HCT116 (cell line): ENCODE measurements around the gene MCTP2. TPM values are rescaled to one million over a fixed set of nuclear protein-coding genes. Genes with fewer than 3 reads are reported as not detected.

Experiments used
- ATAC-seq: fragments of 200-7000 bp; cut with Tn5 transposase; 2 replicates; pipeline ENCODE4 v1.9.1; 2020; ENCODE audit warnings: mild to moderate bottlenecking, moderate library complexity
- BruUV-seq: library from RNA; stranded (reverse); fragments of 400-500 nt; replicated peaks from 2 replicates; lab custom pipeline; 2021; lab: Mats Ljungman, UMichigan
- CTCF ChIA-PET: fragments of 300-600 bp; sonication (Branson Sonifier 250); formaldehyde crosslinking; loops from one replicate; lab custom pipeline; 2021; ENCODE audit warnings: antibody characterized with exemption; lab: Charles Lee
- POLR2A ChIA-PET: fragments of 300-600, 350-600 bp; sonication (Branson Sonifier 250); formaldehyde crosslinking; loops from one replicate; lab custom pipeline; 2021; ENCODE audit warnings: antibody characterized with exemption; lab: Charles Lee
- RAD21 ChIA-PET, 2 experiments: fragments of 300-600 bp; sonication (Branson Sonifier 250); formaldehyde crosslinking; loops; one replicate each; lab custom pipeline; 2023; ENCODE audit warnings: low total read pairs in 2 of 2; ENCODE audit not compliant: uncharacterized antibody in 2 of 2, unreplicated experiment in 2 of 2, low non-redundant PET in 1 of 2; lab: Charles Lee
- DNase-seq: peaks from one replicate; pipeline ENCODE4 v3.0.0-alpha.2; 2010; ENCODE audit warnings: low read depth, low spot score
- H2AFZ ChIP-seq: fragments of 200-600 bp; shearing (Covaris generic), sonication (generic); 2 replicates; pipeline ENCODE4 v1.6.1; 2017; ENCODE audit warnings: low read depth, mixed run types, mixed read lengths, antibody characterized with exemption, low read length; ENCODE audit not compliant: poor library complexity, severe bottlenecking
- H3K27ac ChIP-seq: 2 replicates; pipeline ENCODE4 v1.5.1; 2012; ENCODE audit warnings: low read depth, low read length
- H3K27me3 ChIP-seq: fragments of 200-600 bp; sonication (generic); 2 replicates; pipeline ENCODE4 v1.6.1; 2016; ENCODE audit warnings: mixed run types, low read length, mixed read lengths; ENCODE audit not compliant: insufficient read depth
- H3K36me3 ChIP-seq, 2 experiments: fragments of 200-500 bp in 1 of 2; fragments of 200-600 bp in 1 of 2; sonication (Bioruptor generic) in 1 of 2; sonication (generic) in 1 of 2; 2 replicates each; pipeline versions ENCODE4 v1.5.1 to v1.6.1; 2014 to 2016; ENCODE audit warnings: low read length in 2 of 2, inconsistent platforms in 1 of 2, mixed read lengths in 1 of 2, mixed run types in 1 of 2; ENCODE audit not compliant: insufficient read depth in 2 of 2, control insufficient read depth in 1 of 2
- H3K4me1 ChIP-seq, 2 experiments: fragments of 200-600 bp in 1 of 2; sonication (generic) in 1 of 2; 2 replicates each; pipeline versions ENCODE4 v1.5.1 to v1.6.1; 2012 to 2017; ENCODE audit warnings: low read length in 2 of 2, inconsistent platforms in 1 of 2, mild to moderate bottlenecking in 1 of 2, mixed read lengths in 1 of 2, mixed run types in 1 of 2, moderate library complexity in 1 of 2; ENCODE audit not compliant: insufficient read depth in 2 of 2, control insufficient read depth in 1 of 2
- H3K4me2 ChIP-seq: fragments of 200-600 bp; sonication (generic); 2 replicates; pipeline ENCODE4 v1.6.1; 2017; ENCODE audit warnings: mixed run types, low read length, mixed read lengths
- H3K4me3 ChIP-seq, 2 experiments: fragments of 200-600 bp in 1 of 2; sonication (generic) in 1 of 2; replicated peaks in 1 of 2; 2 replicates each; pipeline ENCODE4 v1.5.1; 2011 to 2016; ENCODE audit warnings: low read length in 2 of 2, control low read depth in 1 of 2, low read depth in 1 of 2, mild to moderate bottlenecking in 1 of 2, mixed read lengths in 1 of 2, mixed run types in 1 of 2
- H3K79me2 ChIP-seq: fragments of 200-600 bp; sonication (generic); 2 replicates; pipeline ENCODE4 v1.6.1; 2017; ENCODE audit warnings: mild to moderate bottlenecking, mixed run types, low read length, moderate library complexity, mixed read lengths; ENCODE audit not compliant: insufficient read depth
- H3K9ac ChIP-seq: fragments of 200-600 bp; sonication (generic); 2 replicates; pipeline ENCODE4 v1.6.1; 2016; ENCODE audit warnings: low read length, mixed read lengths
- H3K9me2 ChIP-seq: fragments of 200-600 bp; sonication (generic), shearing (Covaris generic); 2 replicates; pipeline ENCODE4 v1.6.1; 2017; ENCODE audit warnings: mixed run types, mild to moderate bottlenecking, moderate library complexity; ENCODE audit not compliant: insufficient read depth
- H3K9me3 ChIP-seq, 2 experiments: fragments of 200-500 bp in 1 of 2; fragments of 200-600 bp in 1 of 2; sonication (Bioruptor generic) in 1 of 2; sonication (generic) in 1 of 2; 2 replicates each; pipeline ENCODE4 v1.6.1; 2014 to 2017; ENCODE audit warnings: low read length in 2 of 2, mixed read lengths in 2 of 2, inconsistent platforms in 1 of 2, low read depth in 1 of 2, mild to moderate bottlenecking in 1 of 2, mixed run types in 1 of 2, moderate library complexity in 1 of 2; ENCODE audit not compliant: control insufficient read depth in 1 of 2, insufficient read depth in 1 of 2
- H4K20me1 ChIP-seq: fragments of 200-600 bp; sonication (generic), shearing (Covaris generic); 2 replicates; pipeline ENCODE4 v1.6.1; 2017; ENCODE audit warnings: mixed run types, mild to moderate bottlenecking, moderate library complexity; ENCODE audit not compliant: insufficient read depth
- ATF3 ChIP-seq: IDR thresholded peaks from 2 replicates; pipeline ENCODE4 v1.6.1; 2012
- CBX3 ChIP-seq: IDR thresholded peaks from 2 replicates; pipeline ENCODE4 v1.6.1; 2012; ENCODE audit warnings: low read depth
- EZH2phosphoT487 ChIP-seq: fragments of 200-600 bp; IDR thresholded peaks from 2 replicates; pipeline ENCODE4 v1.6.1; 2018; ENCODE audit warnings: antibody characterized with exemption, borderline replicate concordance
- REST ChIP-seq: IDR thresholded peaks from 2 replicates; pipeline ENCODE4 v1.6.1; 2012; ENCODE audit warnings: low read depth
- SRF ChIP-seq: IDR thresholded peaks from 2 replicates; pipeline ENCODE4 v1.6.1; 2012; ENCODE audit warnings: low read depth
- TCF7L2 ChIP-seq: IDR thresholded peaks from 2 replicates; pipeline ENCODE4 v1.7.0; 2011; ENCODE audit warnings: borderline replicate concordance, inconsistent platforms; ENCODE audit not compliant: insufficient read depth, insufficient read length; ENCODE audit errors: extremely low read depth
- YY1 ChIP-seq: IDR thresholded peaks from 2 replicates; pipeline ENCODE4 v1.6.1; 2011; ENCODE audit warnings: low read length, low read depth, moderate library complexity, mild to moderate bottlenecking; ENCODE audit not compliant: insufficient replicate concordance; ENCODE audit errors: extremely low read depth
- ZBTB33 ChIP-seq: IDR thresholded peaks from 2 replicates; pipeline ENCODE4 v1.6.1; 2011; ENCODE audit warnings: mild to moderate bottlenecking, low read length, moderate library complexity; ENCODE audit not compliant: insufficient replicate concordance; ENCODE audit errors: extremely low read depth
- ZFX ChIP-seq: fragments of 450-650 bp; IDR thresholded peaks from 2 replicates; pipeline ENCODE4 v1.6.1; 2017
- intact Hi-C: fragments of 100-400 bp; cut with micrococcal nuclease; formaldehyde crosslinking; loops from 2 replicates; pipeline ENCODE4 v1.10.0; 2022
- total RNA-seq: library from RNA; stranded (reverse); gene quantifications from one replicate; pipeline ENCODE4 v1.2.1, GENCODE V29; 2021; ENCODE audit not compliant: unreplicated experiment

The MCTP2 gene
- total RNA-seq, 1 experiment from 2014 or later: 12.9 TPM

- Histone ChIP-seq H3K4me3 (no peak overlapping the region), H3K4me2 (no peak overlapping the region), H3K9me2 (no peaks in the 10 kb centered on the region), H3K4me1 (no peaks in the 10 kb centered on the region), H3K9me3 (no peaks in the 10 kb centered on the region), H2AFZ (no peak overlapping the region), H3K27me3 (no peaks in the 10 kb centered on the region; the same call in 1 of the 2 replicates), H3K79me2 (no peaks in the 10 kb centered on the region), H3K36me3 (no peaks in the 10 kb centered on the region), H3K27ac (no peak overlapping the region), H4K20me1 (no peaks in the 10 kb centered on the region), H3K9ac (no peak overlapping the region)
- TF ChIP-seq CBX3 (no peak), TCF7L2 (no peak), ATF3 (no peak), SRF (no peak), YY1 (no peak), EZH2phosphoT487 (no peak), ZBTB33 (no peak), REST (no peak), ZFX (no peak)
- ChIA-PET RAD21 (no interaction called here), CTCF (no interaction called here), POLR2A (no interaction called here)
- ATAC-seq (no peak), DNase-seq (no peak)
- no TSS peak for BruUV-seq
- intact Hi-C loops: no loop called here
These were observed 31.6 kb upstream of the MCTP2 start for GRCh38 chr15:94199725-94200124.
